NCI-H2029 treated with DMSO at 0.1 percent for 48 hours (cell line): ENCODE results near the gene GLA.

Experiments used
- DNase-seq: peaks from one replicate; lab custom pipeline; 2025; lab: John Stamatoyannopoulos, UW

GLA gene

GRCh38 chrX:101407748-101408531 lies at the start of gene GLA, which contains the start of gene HNRNPH2:
Gene GLA, minus strand, starts transcription at chrX:101407925. Its CDS starts 22 bp downstream, at chrX:101407903.
Gene HNRNPH2, plus strand, starts transcription at chrX:101408222. Its CDS starts 3,767 bp downstream, at chrX:101411989.
- DNase-seq: peak; percentile 84

- DNase-seq: no peak
These were observed 44.3 kb upstream of the GLA start for GRCh38 chrX:101452056-101452455.

- DNase-seq: no peak
These were observed 43.2 kb upstream of the GLA start for GRCh38 chrX:101450961-101451360.

- DNase-seq: no peak
These were observed 42.4 kb upstream of the GLA start for GRCh38 chrX:101450085-101450484.

- no peak for DNase-seq
These were observed 41.6 kb upstream of the GLA start for GRCh38 chrX:101449279-101449678.

- no peak for DNase-seq
These were observed 34.4 kb upstream of the GLA start for GRCh38 chrX:101442085-101442484.

- DNase-seq: no peak
These were observed 22.8 kb upstream of the GLA start for GRCh38 chrX:101430457-101431078.

GRCh38 chrX:101429934-101430333 lies 22.2 kb upstream of the GLA start:
- DNase-seq: no peak

GRCh38 chrX:101427954-101428353 lies 20.2 kb upstream of the GLA start:
- no peak for DNase-seq

- DNase-seq: no peak
These were observed 11.8 kb upstream of the GLA start for GRCh38 chrX:101419489-101419888.

- peak; percentile 2 for DNase-seq
These were observed 10.5 kb upstream of the GLA start for GRCh38 chrX:101417981-101418841.

- DNase-seq: no peak
These were observed 9.5 kb upstream of the GLA start for GRCh38 chrX:101417190-101417589.

GRCh38 chrX:101416691-101417090 lies 9.0 kb upstream of the GLA start:
- DNase-seq: no peak

- DNase-seq: peak; percentile 14
These were observed 7.7 kb upstream of the GLA start for GRCh38 chrX:101415180-101416145.

- DNase-seq: no peak
These were observed 4.3 kb upstream of the GLA start for GRCh38 chrX:101411984-101412383.

GRCh38 chrX:101410461-101410860 lies 2.7 kb upstream of the GLA start:
- DNase-seq: no peak

GRCh38 chrX:101409043-101409442 lies 1.3 kb upstream of the GLA start:
- no peak for DNase-seq

GRCh38 chrX:101408532-101408841 lies 762 bp upstream of the GLA start:
- DNase-seq: no peak

GRCh38 chrX:101407167-101407747 lies 468 bp downstream of the GLA start:
- no peak for DNase-seq

- DNase-seq: no peak
These were observed 7.9 kb downstream of the GLA start for GRCh38 chrX:101399825-101400224.

- DNase-seq: no peak
These were observed 9.0 kb downstream of the GLA start for GRCh38 chrX:101398694-101399093.
